B cell (primary cell): ENCODE results near the gene SLC22A17.

Source experiments
- CTCF ChIP-seq: fragments of 200-600 bp; IDR thresholded peaks from one replicate; pipeline ENCODE4 v1.8.0; 2022; ENCODE audit warnings: antibody characterized with exemption, mild to moderate bottlenecking
- EZH2 ChIP-seq: IDR thresholded peaks from 2 replicates; pipeline ENCODE4 v1.6.1; 2012; ENCODE audit warnings: borderline replicate concordance, low read depth, mild to moderate bottlenecking, moderate library complexity, low read length; ENCODE audit not compliant: insufficient read depth, poor library complexity, severe bottlenecking

GRCh38 chr14:23359722-23360447 is 7.2 kb upstream of the SLC22A17 start:
- no peak for TF ChIP-seq CTCF
- TF ChIP-seq EZH2 = no peak
